GM13977 (cell line): ENCODE measurements around the gene CYLD.

Experiments used
- DNase-seq: peaks from one replicate; pipeline ENCODE4 v3.0.0; 2012; ENCODE audit warnings: low spot score
- CTCF ChIP-seq: IDR thresholded peaks from 2 replicates; pipeline ENCODE4 v1.5.1; 2012; ENCODE audit warnings: mild to moderate bottlenecking, control low read depth; ENCODE audit not compliant: insufficient read depth; ENCODE audit errors: extremely low read depth, missing control alignments
- in situ Hi-C: fragments of 300-500 bp; cut with MboI; formaldehyde crosslinking; loops from one replicate; pipeline ENCODE4 v1.12.0; 2022; ENCODE audit warnings: low sequenced_read_pairs, low pct_unique_long_range_greater_than_20kb, mixed read lengths, inconsistent platforms; ENCODE audit not compliant: unreplicated experiment

The CYLD gene

DNA sequence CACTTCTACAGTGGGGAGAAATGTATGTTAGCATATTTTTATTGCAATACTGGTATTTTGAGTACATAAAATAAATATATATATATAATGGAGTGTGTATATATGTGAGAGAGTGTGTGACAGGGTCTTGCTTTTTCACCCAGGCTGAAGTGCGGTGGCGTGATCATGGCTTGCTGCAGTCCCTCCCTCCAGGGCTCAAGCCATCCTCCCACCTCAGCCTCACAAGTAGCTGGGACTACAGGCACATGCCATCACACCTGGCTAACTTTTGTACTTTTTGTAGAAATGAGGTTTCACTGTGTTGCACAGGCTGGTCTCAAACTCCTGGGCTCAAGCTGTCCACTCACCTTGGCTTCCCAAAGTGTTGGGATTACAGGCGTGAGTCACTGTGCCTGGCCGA, 4.1 kb downstream of the CYLD start:
- in situ Hi-C loops: loop anchor here (10.0 kb wide), 1 partner anchor 71 kb away; no protein-coding TSS in a partner anchor
- no peak for TF ChIP-seq CTCF
- DNase-seq: no peak

GRCh38 chr16:50747207-50747956, 5.5 kb downstream of the CYLD start:
- in situ Hi-C loops: loop anchor here (10.0 kb wide), 1 partner anchor 73 kb away; no protein-coding TSS in a partner anchor
- peak; percentile 54 for TF ChIP-seq CTCF
- DNase-seq: peak; percentile 51

DNA sequence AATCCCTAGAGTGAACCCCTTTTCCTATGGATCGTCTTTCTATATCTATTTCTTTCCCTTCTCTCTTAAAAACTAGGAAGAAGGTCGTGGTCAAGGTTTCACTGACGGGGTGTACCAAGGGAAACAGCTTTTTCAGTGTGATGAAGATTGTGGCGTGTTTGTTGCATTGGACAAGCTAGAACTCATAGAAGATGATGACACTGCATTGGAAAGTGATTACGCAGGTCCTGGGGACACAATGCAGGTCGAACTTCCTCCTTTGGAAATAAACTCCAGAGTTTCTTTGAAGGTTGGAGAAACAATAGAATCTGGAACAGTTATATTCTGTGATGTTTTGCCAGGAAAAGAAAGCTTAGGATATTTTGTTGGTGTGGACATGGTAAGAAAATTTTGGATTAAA, 9.6 kb downstream of the CYLD start:
- no peak for DNase-seq

DNA sequence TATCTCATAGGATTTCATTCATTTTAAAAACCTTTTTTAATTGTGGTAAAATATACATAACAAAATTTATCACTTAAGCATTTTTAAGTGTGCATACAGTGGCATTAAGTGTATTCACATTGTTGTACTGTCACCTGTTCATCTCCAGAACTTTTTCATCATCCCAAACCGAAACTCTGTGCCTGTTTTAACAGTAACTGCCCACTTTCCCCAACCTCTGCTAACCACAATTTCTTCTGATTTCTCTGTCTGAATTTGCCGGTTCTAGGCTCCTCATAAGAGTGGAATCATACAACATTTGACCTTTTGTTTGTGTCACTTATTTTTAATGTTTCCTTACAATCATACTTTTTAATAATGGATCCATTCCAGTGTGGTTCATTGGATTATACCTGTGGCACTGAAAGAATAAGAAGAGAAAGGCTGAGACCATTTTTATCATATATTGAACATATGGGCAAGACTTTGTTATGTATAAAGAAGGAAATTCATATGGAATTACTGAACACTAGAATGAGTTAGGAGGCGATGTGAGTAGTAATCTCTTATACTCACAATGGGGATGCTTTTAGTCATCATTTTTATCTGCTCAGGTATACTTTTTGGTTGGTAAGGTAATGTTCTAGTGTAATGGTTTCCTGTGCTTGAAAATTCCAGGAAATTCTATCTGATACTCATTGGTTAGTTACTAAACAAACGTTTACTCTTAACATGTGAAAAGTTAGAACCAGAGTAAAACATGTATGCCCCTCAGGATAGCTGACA, 10.8 kb downstream of the CYLD start:
- no peak for TF ChIP-seq CTCF
- DNase-seq: no peak
- in situ Hi-C loops: no loop called here

More for the DNA sequence above, 9.6 kb downstream of the CYLD start:
- in situ Hi-C loops: no loop called here
- no peak for TF ChIP-seq CTCF

GRCh38 chr16:50756473-50756872, 14.6 kb downstream of the CYLD start:
- TF ChIP-seq CTCF: no peak
- no peak for DNase-seq
- in situ Hi-C loops: no loop called here

- no peak for DNase-seq
- in situ Hi-C loops: no loop called here
- no peak for TF ChIP-seq CTCF
Measured at GRCh38 chr16:50761267-50761666, 19.4 kb downstream of the CYLD start.
